Hematopoietic multipotent progenitor cell (in vitro differentiated cells): ENCODE results near the gene ZFP91. TPM values are rescaled to one million over a fixed set of nuclear protein-coding genes. Genes with fewer than 3 reads are reported as not detected.

Experiments used
- DNase-seq, 3 donors: peaks; one replicate each; pipeline ENCODE4 v3.0.0-alpha.2; 2011 to 2015; ENCODE audit warnings: low read depth in 2 of 3, low spot score in 2 of 3
- total RNA-seq: library from RNA; depleted of rRNA; stranded (reverse); fragments of >200 nt; gene quantifications from one replicate; pipeline ENCODE4 v1.2.3, GENCODE V29; 2012

ZFP91 gene
- total RNA-seq, 1 donor = 14.8 TPM

DNA sequence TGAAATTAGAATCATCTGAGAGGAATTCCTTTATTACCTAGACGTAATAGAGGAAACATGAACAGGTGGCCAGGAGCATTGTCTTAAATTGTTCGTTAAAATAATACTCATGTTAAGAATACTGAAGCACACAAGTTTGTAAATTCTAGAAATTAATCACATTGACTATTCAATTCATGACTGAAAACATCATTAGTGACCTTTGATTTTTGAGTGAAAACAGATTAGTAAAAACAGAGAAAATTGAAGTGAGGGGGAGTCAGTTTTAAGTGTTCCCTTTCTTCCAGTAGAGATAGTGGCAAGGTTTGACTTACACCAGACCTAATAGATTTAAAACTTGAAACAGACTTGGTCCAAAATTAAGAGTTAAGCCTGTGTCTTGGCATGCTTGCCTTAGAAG lies 1.4 kb downstream of the ZFP91 start:
- no peak for DNase-seq

DNA sequence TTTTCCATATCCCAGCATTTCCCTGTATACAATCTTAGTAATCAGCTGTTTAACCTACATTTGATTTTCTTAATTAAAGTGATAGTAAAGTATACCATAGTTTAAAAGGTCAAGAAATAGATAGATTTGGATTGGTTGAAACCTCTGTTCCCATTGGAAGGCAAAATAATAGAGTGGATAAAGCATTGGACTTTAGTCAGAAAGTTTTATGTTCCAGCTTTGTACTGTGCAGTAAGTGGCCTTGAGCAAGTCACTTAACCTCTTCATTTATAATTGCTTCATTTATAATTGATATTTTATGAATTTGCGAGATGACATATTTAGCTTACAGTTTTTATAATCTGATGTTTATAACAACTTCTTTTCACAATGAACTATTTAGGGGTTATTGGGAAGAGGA lies 3.6 kb downstream of the ZFP91 start:
- no peak for DNase-seq

DNA sequence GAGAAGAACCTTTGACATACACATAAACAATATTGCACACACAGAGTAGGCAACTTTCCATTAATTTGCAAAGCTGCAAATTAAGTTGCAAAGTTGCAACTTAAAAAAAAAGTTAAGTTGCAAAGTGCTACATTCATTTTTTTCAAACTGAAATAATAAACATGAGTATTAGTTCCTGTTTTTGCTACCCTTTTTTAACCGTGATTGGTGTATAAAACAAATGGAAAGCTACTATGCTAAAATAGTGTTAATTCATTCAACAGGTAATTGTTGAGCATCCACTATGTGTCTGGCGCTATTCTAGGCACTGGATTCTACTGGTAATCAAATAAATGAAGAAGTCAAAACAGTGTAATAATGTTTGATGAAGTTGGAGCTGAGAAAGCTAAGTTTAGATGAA lies 8.1 kb downstream of the ZFP91 start:
- no peak for DNase-seq

DNA sequence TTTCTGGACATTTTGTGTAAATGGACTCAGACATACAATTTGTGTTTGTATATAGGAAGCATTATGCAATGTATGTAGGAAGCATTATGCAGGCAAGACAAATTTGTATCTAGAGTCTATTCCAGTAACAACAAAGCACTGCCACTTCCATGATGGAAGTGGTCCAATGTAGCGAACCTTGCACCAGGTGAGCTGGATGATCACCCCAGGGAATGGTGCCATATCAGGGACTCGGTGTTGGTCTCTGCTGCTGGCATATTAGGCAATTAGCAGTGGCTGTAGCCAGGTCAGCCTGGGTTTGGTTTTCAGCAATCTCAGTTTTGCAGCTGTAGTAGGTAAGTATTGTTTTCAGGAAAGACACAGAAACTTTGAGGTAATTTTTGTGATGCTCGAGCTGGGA lies 12.8 kb downstream of the ZFP91 start:
- no peak for DNase-seq

DNA sequence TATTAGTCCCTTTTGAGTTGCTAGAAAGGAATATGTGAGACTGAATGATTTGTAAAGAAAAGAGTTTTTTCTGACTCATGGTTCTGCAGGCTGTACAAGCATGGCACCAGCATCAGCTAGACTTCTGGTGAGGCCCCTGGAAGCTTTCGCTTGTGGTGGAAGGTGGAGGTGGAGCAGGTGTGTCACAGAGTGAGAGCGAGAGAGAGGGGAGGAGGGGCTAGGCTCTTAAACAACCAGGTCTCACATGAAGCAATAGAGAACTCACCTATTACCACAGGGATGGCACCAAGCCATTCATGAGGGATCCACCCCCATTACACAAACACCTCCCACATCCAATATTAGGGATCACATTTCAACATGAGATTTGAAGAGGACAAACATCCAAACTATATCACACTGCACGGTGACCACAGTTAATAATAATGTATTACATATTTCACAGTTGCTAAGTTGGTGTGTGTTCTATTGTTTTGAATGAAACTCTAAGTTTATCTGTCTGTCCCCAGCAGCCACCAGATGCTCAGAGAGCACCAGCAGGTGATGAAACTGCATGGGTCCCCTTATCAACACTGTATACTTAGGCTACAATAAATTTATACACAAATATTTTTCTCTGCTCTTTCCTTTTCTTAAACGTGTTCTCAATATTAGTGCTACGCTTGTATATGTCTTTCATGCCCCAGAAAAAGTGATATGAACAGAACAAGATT lies 14.1 kb downstream of the ZFP91 start:
- no peak for DNase-seq

DNA sequence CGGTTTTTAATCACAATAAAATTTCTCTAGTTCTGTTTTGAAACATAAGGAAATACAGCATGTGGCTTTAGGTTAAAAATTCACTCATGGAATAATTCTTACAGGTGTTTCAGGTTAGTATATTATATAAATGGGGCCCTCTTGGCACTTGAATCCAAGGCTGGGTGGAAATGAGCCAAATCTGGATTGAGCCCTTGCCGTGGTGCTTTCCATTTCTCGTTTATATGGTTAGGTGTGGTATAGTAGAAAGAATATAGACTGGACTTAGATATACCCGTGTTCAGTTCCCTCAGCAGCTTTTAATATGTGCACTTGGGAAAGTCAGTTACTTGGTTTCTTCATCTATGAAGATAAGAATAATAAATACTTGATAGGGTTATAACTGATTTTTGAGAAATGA lies 16.0 kb downstream of the ZFP91 start:
- DNase-seq = no peak

DNA sequence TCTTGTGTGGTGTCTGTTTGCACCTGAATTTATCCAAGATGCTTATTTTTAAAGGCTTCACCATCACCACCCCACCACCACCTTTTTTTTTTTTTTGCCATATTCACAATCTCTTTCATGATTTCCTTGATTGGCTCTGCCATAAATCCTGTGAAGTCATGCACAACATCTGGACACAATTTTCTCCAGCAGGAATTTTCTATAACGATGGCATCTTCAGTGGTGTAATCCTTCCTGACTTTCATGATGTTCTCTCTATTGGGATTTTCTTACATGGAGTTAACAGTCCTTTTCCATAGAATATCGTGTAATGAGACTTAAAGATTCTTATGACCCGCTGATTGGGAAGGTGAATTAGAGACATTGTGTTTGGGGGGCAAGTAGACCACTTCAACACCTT lies 17.8 kb downstream of the ZFP91 start:
- no peak for DNase-seq

DNA sequence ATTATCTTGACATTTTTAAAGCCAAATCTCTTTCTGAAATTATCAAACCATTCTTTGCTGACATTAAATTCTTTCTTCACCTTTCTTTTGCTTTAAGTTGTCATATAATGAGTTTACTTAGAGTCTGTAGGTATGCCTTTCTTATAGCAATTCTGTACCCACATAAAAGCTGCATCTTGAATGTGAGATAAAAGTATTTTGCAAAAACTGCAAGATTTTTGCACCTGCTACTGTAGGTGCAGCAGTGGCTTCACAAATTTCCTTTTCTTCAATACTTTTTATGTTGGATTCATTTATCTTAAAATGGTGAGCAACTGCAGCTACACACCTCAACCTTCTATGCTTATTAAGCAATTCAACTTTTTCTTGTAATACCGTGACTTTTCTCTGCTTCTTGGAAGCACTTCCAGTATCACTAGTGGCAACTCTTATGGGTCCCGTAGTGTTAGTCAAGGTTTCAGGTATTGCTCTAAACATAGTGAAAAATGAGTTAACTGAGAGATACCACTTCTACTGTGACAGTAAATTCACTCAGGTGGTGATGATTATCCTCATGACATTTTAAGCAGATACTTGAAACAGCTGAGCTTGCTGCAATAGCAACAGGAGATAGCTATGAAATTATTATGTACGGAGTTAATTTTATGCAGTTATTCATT lies 18.8 kb downstream of the ZFP91 start:
- DNase-seq = no peak

DNA sequence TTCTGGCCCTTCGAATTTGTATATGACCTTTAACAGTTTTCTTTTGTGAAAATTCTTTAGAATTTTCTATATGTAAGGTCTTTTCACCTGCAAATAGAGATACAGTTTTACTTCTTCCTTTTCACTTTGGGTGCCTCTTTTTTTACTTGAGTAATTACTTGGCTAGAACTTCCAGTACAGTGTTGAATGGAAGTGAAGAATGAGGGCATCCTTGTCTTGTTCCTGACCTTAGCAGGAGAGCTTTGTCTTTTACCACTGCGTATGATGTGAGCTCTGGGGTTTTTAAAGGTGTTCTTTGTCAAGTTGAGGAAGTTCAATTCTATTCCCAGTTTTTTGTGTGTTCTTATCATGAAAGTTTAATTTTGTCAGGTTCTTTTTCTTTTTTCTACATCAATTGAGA lies 21.6 kb downstream of the ZFP91 start:
- no peak for DNase-seq

DNA sequence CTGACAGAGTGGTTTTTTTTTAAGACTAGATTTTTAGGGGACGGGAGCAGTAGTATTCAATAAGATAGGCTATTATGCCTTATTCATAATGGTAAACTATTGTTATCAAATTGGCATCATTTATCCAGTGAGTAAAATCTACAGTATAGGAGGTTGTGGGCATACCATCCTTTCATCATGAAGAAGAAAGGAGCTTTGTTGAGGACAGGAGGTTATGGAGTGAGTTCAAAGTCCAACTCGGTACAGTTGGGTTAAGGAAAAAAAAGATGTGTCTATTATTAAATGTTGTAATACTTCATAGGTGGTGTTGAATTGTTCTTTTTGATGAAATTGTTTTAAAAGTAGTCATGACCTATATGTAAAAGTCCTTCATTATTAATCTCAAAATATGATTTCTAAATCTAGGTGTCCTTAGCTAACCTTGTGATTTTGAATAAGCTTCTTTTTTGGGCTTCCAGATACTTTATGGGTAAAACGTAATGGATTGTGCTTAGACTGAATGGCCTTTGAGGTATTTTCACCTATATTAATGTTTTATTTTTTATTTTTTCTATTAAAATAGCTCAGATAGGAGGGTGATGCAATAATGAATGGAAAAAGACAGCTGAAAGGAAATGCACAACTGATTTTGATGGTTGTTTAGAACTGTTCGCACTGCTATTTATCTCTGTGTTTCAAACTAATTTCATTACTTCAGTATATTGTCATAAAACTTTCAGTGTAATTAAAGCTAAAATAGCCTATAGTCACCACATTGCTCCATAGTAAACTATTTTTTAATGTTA lies 28.3 kb downstream of the ZFP91 start:
- DNase-seq = no peak

DNA sequence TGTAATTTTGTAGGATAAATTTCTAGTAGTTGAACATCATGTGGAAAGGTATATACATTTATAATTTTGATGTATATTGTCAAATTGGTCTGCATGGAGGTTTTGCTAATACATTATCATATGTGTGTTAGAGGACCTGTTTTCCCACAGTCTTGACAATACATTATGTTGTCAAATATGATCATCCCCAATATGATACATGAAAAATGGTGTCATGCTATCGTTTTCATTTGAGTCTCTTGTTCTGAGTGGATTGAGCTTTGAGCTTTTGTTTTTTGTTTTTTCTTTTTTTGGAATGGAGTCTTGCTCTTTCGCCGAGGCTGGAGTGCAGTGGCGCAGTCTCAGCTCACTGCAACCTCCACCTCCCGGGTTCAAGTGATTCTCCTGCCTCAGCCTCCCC lies 29.5 kb downstream of the ZFP91 start:
- DNase-seq = no peak

DNA sequence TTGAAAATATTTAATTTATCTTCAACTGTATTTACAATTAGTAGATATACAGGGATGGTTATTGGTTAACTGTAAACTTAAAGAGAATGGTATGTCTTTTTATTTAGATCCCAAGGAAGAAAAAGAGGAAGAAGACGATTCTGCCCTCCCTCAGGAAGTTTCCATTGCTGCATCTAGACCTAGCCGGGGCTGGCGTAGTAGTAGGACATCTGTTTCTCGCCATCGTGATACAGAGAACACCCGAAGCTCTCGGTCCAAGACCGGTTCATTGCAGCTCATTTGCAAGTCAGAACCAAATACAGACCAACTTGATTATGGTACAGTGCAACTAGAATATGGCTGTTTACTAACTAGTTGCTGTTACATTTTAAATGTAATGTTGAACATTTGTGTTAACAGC lies 30.9 kb downstream of the ZFP91 start:
- DNase-seq = no peak

DNA sequence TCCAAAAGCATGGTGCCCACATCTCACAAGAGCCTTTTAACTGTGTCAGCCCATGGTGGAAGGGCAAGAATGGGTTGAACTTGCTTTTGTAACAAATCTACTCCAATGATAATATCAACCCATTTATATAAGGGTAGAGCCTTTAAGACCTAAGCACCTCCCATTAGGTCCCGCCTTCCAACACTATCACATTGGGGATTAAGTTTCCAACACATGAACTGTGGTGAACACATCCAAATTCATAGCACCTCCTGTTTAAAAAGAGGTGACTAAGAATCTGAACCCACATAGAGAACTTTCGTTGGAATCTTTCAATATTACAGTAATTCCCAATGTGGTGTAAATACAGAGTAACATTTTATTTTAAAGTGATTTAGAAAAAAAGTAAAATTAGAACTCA lies 34.4 kb downstream of the ZFP91 start:
- DNase-seq = no peak

DNA sequence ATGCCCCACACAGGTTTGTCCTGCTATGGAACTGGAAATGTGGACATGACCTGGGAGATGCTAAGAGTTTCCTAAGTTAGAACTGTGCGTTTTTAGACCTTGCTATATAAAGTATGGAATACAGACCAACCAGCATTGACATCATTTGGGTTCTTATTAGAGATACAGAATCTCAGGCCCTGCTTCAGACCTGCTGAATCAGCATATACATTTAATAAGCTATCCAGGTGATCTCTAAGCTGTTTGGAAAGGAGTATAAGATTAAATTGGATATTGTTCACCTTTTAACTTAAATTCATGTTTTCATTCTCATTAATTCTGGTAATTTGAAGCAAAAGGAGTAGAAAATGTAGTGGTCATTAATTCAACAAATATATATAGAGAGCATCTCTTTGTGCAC lies 36.7 kb downstream of the ZFP91 start:
- no peak for DNase-seq

DNA sequence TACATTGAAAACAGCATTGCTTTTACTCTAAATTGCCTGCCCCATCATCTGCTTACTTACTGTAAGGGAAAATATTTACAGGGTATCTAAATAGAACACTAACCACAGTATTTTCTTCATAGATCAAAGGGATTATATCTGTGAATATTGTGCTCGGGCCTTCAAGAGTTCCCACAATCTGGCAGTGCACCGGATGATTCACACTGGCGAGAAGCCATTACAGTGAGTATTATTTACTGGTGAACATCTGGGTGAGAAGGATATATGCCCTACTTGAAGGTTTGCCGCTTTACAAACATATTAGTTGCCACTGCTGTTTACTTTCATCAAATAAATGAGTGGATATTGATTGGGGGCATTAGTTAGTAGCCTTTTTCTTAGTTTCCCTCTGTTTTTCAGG lies 37.7 kb downstream of the ZFP91 start:
- DNase-seq = no peak

DNA sequence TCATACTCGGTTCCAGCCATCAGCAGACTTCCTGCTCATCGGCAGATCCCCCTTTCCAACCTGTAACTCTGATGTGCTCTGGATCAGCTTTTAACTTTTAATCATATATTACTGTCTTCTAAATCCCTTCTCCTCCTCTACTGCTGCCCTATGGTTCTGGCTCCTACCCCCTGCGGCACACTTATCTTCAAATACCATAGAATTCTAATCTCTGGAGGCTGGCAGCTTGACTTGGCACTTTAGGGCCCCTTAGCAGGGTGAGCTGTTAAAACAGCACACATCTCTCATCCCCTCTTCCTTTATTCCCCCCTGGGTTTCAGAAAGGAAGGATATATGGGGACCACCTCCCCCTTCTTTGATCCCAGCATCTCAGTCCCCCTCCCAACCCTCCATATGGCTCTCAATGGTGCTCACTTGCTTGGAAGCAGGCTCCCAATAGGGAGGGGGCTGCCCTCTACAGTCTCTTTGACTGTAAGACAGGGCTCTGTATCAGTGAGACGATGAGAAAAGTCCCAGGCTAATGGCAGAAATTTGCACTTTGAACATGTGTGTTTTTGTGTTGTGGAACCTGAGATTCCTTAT lies 39.2 kb downstream of the ZFP91 start:
- DNase-seq = peak in 2 of 3 donors; percentile 37 to 43

DNA sequence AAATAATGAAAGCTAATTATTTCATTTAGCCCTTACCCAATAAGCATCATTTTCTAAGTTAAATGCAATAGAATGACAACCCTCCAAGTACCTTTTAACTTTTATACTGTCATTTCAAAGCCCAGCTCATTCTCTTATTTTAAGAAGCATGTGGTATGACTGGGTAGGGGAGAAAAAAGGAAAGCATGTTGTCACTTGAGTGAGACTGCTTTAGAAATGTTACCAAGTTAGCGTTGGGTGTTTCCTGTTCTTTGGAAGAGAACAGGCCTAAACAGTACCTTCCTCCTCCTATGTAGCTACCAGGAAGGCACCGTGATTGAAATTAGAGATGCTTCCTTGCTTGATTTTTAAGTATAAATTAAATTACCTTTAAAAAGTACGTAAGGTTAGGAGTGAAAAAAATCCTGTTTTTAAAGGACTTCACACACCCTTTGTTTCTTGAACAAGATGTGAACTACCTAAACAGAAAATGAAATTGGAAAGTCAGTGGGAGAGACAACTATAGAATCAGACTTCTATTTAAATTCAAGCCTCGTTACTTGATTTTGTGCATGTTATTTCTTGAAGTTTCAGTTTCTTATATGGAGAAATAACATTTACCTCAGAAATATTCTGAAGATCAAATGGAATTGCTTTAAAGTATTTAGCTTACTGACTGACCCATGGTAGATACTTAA lies 42.9 kb downstream of the ZFP91 start:
- no peak for DNase-seq

DNA sequence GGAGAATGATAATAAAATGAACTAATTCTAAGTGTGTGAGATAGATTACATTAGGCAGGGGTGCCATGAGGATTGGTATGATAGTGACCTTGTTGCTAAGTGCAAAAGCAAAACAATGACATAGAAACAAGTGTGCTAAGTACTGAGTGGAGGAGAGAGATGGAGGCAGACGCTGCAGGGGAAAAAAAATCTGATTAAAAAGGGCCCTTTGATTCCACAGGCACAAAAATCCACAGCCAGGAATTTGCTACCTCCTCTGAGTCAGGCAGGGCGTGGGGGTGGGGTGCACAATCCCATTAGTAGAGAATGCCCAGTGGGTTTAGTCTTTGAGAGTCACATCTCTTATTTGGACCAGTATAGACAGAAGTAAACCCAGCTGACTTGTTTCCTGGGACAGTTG lies 43.5 kb downstream of the ZFP91 start, which contains the start of gene CNTF:
TSS of gene CNTF (plus strand) at position 322 of the 400 bp plus-strand sequence. CDS start 88 bp downstream, outside the sequence.
- no peak for DNase-seq

DNA sequence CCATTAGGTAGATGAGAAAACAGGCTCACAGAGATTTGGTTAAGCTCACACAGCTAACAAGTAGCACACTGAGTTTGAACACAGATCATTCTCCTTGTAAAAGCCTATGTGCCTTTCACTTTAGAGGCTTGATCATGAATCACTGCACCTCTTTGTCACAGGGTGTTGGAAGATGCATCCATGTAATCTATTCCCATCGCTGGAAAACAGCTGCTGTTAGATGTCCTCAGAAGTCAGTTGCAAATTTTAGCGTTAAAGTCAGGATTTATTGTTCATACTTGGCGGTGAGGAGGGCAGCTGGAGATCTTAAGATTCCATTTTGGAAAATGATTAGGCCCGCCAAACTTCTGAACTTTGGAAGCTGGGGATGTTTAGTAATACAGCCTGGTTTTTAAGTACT lies 46.2 kb downstream of the ZFP91 start:
- no peak for DNase-seq

DNA sequence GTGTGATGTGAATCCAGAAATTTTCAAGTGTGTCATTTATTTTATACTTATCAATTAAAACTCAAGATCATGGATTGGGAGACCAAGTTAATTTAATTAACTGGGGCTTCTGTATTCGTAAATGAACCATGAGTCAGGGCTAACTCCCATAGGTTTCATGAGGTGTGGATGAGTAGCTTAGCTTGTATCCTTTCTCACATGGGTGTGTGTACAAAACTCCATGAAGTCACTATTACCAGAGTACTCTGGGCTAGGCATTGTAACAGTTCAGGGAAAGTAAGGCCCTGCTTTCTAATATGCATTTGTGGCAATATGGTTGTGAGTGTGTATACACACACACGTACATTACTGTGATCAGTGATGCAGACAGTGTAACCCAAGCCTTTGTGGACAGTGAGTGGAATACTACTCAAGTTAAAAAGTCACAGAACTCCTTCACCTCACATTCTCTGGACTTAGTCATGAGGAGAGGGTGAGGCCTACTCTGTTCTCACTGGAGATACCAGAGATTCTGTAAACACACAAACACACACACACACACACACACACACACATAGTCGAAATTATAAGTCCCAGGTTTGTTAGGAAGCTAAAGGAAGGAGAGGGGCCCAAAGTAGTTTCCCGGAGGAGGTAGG lies 47.1 kb downstream of the ZFP91 start:
- no peak for DNase-seq
